Activated CD4-positive, alpha-beta memory T cell treated with anti-CD3 and anti-CD28 coated beads, Interleukin-2, amount 10 ng/mL, durations not matched to agents 7 days and 5 days (primary cell): ENCODE data around the gene CASP1. TPM values are rescaled to one million over a fixed set of nuclear protein-coding genes. Genes with fewer than 3 reads are reported as not detected.
"Not testable (repeated sequence)": the region's sequence is repeated elsewhere in the genome, so short reads cannot be mapped to it uniquely, and the experiment has no call there.

Experiments
- CTCF ChIA-PET: fragments of 350-600 bp; sonication (Branson Sonifier 250); formaldehyde crosslinking; loops from one replicate; lab custom pipeline; 2021; ENCODE audit warnings: antibody characterized with exemption, inconsistent platforms; lab: Charles Lee
- POLR2A ChIA-PET: fragments of 350-600 bp; sonication (Branson Sonifier 250); formaldehyde crosslinking; loops from one replicate; lab custom pipeline; 2021; ENCODE audit warnings: antibody characterized with exemption; lab: Charles Lee
- DNase-seq: peaks from one replicate; pipeline ENCODE4 v3.0.0-alpha.2; 2020
- H3K27ac Mint-ChIP-seq: one replicate; pipeline ENCODE4 v1.8.0; 2021; ENCODE audit warnings: mild to moderate bottlenecking, mixed read lengths
- H3K27me3 Mint-ChIP-seq: one replicate; pipeline ENCODE4 v1.8.0; 2021; ENCODE audit warnings: mixed read lengths
- H3K36me3 Mint-ChIP-seq: one replicate; pipeline ENCODE4 v1.8.0; 2021; ENCODE audit warnings: low read depth, mixed read lengths
- H3K4me1 Mint-ChIP-seq: one replicate; pipeline ENCODE4 v1.8.0; 2021; ENCODE audit warnings: mixed read lengths
- H3K4me3 Mint-ChIP-seq: one replicate; pipeline ENCODE4 v1.8.0; 2021; ENCODE audit warnings: mild to moderate bottlenecking, mixed read lengths
- H3K9me3 Mint-ChIP-seq: one replicate; pipeline ENCODE4 v1.8.0; 2021; ENCODE audit warnings: mixed read lengths
- total RNA-seq, 2 experiments: library from RNA; stranded (reverse); gene quantifications; one replicate each; pipeline ENCODE4 v1.2.3, GENCODE V29; 2021

CASP1 gene
- 100 to 1,000 TPM; 130 to 132 TPM for total RNA-seq

GRCh38 chr11:105034813-105035620 is at the start of gene CASP1:
TSS of gene CASP1 (minus strand) at chr11:105035144. CDS start at chr11:105035113, 31 bp downstream.
- CTCF ChIA-PET, result interaction anchor here (0.8 kb wide), 1 partner anchor 8 kb away, joined by 3 read pairs; no protein-coding TSS in a partner anchor
- peaks cover 43% of the 10 kb centered on the region for H3K4me1 Mint-ChIP-seq
- DNase-seq, result peak; percentile 33
- peaks cover 77% of the 10 kb centered on the region for H3K36me3 Mint-ChIP-seq
- H3K27ac Mint-ChIP-seq, result peak within 1 kb of the TSS; percentile 87
- H3K9me3 Mint-ChIP-seq, result peaks cover 2% of the 10 kb centered on the region
- no peaks in the 10 kb centered on the region for H3K27me3 Mint-ChIP-seq
- H3K4me3 Mint-ChIP-seq, result peak within 1 kb of the TSS; percentile 90
- POLR2A ChIA-PET, result interaction anchor here (1.3 to 1.4 kb wide), 2 partner anchors 9 to 66 kb away, joined by 3 to 8 read pairs; partner anchors contain the start of gene CASP4

DNA sequence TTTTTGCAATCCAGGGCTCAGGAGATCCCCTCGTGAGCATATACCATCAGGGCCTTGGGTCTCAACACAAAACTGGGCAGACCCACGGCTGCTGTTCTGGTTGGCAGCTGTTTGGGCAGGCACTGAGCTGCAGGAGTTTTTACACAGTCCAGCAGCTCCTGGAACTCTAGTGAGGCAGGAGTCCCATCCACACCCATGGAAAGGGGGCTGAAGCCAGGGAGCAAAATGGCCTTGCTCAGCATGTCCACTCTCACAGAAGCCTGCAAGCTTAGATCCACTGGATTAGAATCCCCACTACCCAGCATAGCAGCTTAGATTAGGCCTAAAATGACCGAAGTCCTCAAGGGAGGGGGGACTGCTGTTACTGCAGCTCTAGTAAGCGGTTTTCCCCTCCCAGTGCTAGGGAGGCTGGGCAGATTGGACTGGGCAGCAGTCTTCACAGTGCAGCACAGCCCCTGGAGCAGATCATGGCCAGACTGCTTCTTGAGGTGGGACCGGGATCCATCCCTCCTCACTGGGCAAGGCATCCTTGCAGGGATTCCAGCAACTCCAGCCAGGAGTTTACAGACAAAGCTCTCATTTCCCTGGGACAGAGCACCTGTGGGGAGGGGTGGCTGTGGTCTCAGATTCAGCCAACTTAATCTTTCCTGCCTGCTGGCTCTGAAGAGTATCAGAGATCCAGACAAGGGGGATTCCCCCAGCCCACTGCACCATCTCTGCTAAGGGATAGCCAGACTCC is 46.6 kb upstream of the CASP1 start:
- no peaks in the 10 kb centered on the region for H3K27me3 Mint-ChIP-seq
- ChIA-PET POLR2A (interaction anchor here (1.6 kb wide), 1 partner anchor 19 kb away, joined by 5 read pairs; no protein-coding TSS in a partner anchor), CTCF (no interaction called here)
- no peak for DNase-seq
- H3K4me3 Mint-ChIP-seq, result no peak overlapping the region
- H3K4me1 Mint-ChIP-seq, result peaks cover 30% of the 10 kb centered on the region
- H3K27ac Mint-ChIP-seq, result no peak overlapping the region
- H3K9me3 Mint-ChIP-seq, result no peaks in the 10 kb centered on the region
- H3K36me3 Mint-ChIP-seq, result peaks cover 5% of the 10 kb centered on the region

- Mint-ChIP-seq H3K4me1 (peaks cover 31% of the 10 kb centered on the region), H3K27ac (peak overlapping the region; percentile 5)
- H3K27me3 Mint-ChIP-seq, CTCF ChIA-PET, H3K36me3 Mint-ChIP-seq, DNase-seq, POLR2A ChIA-PET, H3K9me3 Mint-ChIP-seq, H3K4me3 Mint-ChIP-seq: not testable (repeated sequence)
Measured at GRCh38 chr11:105080171-105080906, 45.4 kb upstream of the CASP1 start.

DNA sequence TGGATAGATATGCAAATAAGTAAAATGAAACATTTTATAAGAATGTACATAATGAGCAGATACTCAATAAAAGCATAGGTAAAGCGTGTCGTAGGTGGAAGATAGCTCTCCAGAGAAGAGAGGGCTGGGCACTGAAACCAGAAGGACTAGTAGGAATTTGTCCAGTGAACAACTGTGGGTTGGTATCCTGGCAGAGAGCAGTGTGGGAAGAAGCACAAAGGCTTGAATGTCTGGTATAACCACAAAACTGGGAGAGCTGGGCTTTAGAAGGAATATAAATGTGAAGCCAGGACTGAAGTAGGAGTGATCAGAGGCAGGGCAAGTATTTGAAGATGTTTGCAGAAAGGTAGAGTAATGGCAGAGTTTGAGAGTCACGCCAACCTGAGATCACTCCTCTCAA is 43.3 kb upstream of the CASP1 start:
- Mint-ChIP-seq H3K4me3 (no peak overlapping the region), H3K27ac (no peak overlapping the region), H3K27me3 (no peaks in the 10 kb centered on the region), H3K9me3 (no peaks in the 10 kb centered on the region), H3K36me3 (no peaks in the 10 kb centered on the region), H3K4me1 (peaks cover 31% of the 10 kb centered on the region)
- CTCF ChIA-PET, result no interaction called here
- DNase-seq, result no peak
- POLR2A ChIA-PET, result interaction anchor here (0.8 to 1.8 kb wide), 2 partner anchors 23 to 29 kb away, joined by 3 to 7 read pairs; no protein-coding TSS in a partner anchor

- H3K27me3 Mint-ChIP-seq, result not testable (repeated sequence)
- POLR2A ChIA-PET, result interaction anchor here (1.8 kb wide), 1 partner anchor 24 kb away, joined by 7 read pairs; no protein-coding TSS in a partner anchor
Measured at GRCh38 chr11:105077141-105077790, 42.3 kb upstream of the CASP1 start.

DNA sequence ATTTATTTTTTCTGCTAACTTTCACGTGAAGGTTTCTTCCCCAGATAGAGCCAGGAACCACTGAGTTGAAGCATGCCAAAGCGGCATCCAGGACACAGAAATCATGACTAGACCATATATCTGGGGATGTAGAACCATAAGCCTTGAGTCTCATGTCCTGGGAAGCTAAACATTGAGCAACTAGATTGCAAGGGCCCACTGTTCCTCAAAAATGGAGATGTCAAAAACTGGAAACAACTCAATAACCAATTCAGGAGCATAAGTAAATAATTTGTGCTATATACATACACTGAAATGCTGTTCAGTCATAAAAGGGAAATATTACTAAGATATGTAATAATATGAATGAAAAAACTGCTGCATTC is 39.2 kb upstream of the CASP1 start:
- H3K27ac Mint-ChIP-seq, result no peak overlapping the region
- peaks cover 36% of the 10 kb centered on the region for H3K4me1 Mint-ChIP-seq
- peaks cover 8% of the 10 kb centered on the region for H3K36me3 Mint-ChIP-seq
- H3K27me3 Mint-ChIP-seq, result no peaks in the 10 kb centered on the region
- ChIA-PET CTCF (no interaction called here), POLR2A (no interaction called here)
- DNase-seq, result no peak
- no peaks in the 10 kb centered on the region for H3K9me3 Mint-ChIP-seq
- H3K4me3 Mint-ChIP-seq, result no peak overlapping the region

More at GRCh38 chr11:105077141-105077790, 42.3 kb upstream of the CASP1 start:
- DNase-seq, result peak; percentile 36
- H3K36me3 Mint-ChIP-seq, H3K4me3 Mint-ChIP-seq, CTCF ChIA-PET, H3K9me3 Mint-ChIP-seq: not testable (repeated sequence)
- Mint-ChIP-seq H3K27ac (peak overlapping the region; percentile 2), H3K4me1 (peaks cover 31% of the 10 kb centered on the region)

GRCh38 chr11:105073456-105074165 is 38.7 kb upstream of the CASP1 start:
- Mint-ChIP-seq H3K4me1 (peaks cover 41% of the 10 kb centered on the region), H3K9me3 (no peaks in the 10 kb centered on the region), H3K4me3 (no peak overlapping the region), H3K36me3 (peaks cover 14% of the 10 kb centered on the region), H3K27ac (no peak overlapping the region), H3K27me3 (no peaks in the 10 kb centered on the region)
- POLR2A ChIA-PET, result no interaction called here
- CTCF ChIA-PET, result no interaction called here
- no peak for DNase-seq

GRCh38 chr11:105072080-105072479 is 37.1 kb upstream of the CASP1 start:
- H3K27ac Mint-ChIP-seq, CTCF ChIA-PET, H3K4me3 Mint-ChIP-seq, H3K27me3 Mint-ChIP-seq, H3K9me3 Mint-ChIP-seq, POLR2A ChIA-PET, DNase-seq: not testable (repeated sequence)
- H3K4me1 Mint-ChIP-seq, result peaks cover 37% of the 10 kb centered on the region
- H3K36me3 Mint-ChIP-seq, result peaks cover 21% of the 10 kb centered on the region

GRCh38 chr11:105071089-105071732 is 36.3 kb upstream of the CASP1 start:
- H3K27me3 Mint-ChIP-seq, result no peaks in the 10 kb centered on the region
- peak overlapping the region; percentile 88 for H3K4me3 Mint-ChIP-seq
- H3K27ac Mint-ChIP-seq, result peak overlapping the region; percentile 86
- H3K36me3 Mint-ChIP-seq, result peaks cover 28% of the 10 kb centered on the region
- POLR2A ChIA-PET, result interaction anchor here (0.6 to 2.0 kb wide), 4 partner anchors 12 to 365 kb away, joined by 3 to 9 read pairs (median 4); no protein-coding TSS in a partner anchor
- peaks cover 37% of the 10 kb centered on the region for H3K4me1 Mint-ChIP-seq
- CTCF ChIA-PET, result no interaction called here
- no peak for DNase-seq
- H3K9me3 Mint-ChIP-seq, result no peaks in the 10 kb centered on the region

DNA sequence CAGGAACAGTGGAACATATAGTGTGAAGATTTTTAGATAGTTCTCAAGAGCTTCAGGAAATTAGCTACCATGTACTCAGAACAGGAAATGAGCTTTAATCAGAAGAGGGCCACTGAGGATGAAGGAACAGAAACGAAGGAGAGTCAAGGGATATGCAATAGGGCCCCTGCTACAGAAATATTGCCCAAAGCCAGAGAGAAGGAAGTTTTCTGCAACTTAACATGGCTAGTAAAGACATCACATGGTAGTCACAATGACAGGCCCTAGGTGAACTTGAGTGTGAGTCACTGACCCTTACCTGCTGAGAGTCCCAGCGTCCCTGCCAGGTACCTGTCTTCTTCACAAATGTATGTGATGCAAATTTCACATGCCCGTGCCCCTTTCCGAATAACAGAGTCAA is 35.4 kb upstream of the CASP1 start:
- H3K4me1 Mint-ChIP-seq, result peaks cover 40% of the 10 kb centered on the region
- ChIA-PET CTCF (no interaction called here), POLR2A (interaction anchor here (1.6 to 2.0 kb wide), 2 partner anchors 26 to 30 kb away, joined by 7 to 9 read pairs; no protein-coding TSS in a partner anchor)
- DNase-seq, result no peak
- H3K36me3 Mint-ChIP-seq, result peaks cover 36% of the 10 kb centered on the region
- H3K4me3 Mint-ChIP-seq, result peak overlapping the region; percentile 88
- H3K27me3 Mint-ChIP-seq, result no peaks in the 10 kb centered on the region
- no peaks in the 10 kb centered on the region for H3K9me3 Mint-ChIP-seq
- peak overlapping the region; percentile 86 for H3K27ac Mint-ChIP-seq

- POLR2A ChIA-PET, result interaction anchor here (1.0 to 2.0 kb wide), 3 partner anchors 26 to 31 kb away, joined by 3 to 9 read pairs (median 7); no protein-coding TSS in a partner anchor
- not testable (repeated sequence) for H3K9me3 Mint-ChIP-seq
Measured at GRCh38 chr11:105069749-105070148, 34.8 kb upstream of the CASP1 start.

More at GRCh38 chr11:105069749-105070148, 34.8 kb upstream of the CASP1 start:
- H3K27ac Mint-ChIP-seq, CTCF ChIA-PET, DNase-seq, H3K27me3 Mint-ChIP-seq: not testable (repeated sequence)
- Mint-ChIP-seq H3K36me3 (peaks cover 41% of the 10 kb centered on the region), H3K4me3 (peak overlapping the region; percentile 88), H3K4me1 (peaks cover 40% of the 10 kb centered on the region)
